ENCODE results near the gene CDIPT. TPM values are rescaled to one million over a fixed set of nuclear protein-coding genes. Genes with fewer than 3 reads are reported as not detected.

The CDIPT gene
- total RNA-seq, 1 experiment from 2014 or later: 58.3 TPM

GRCh38 chr16:29905668-29906067 lies 42.6 kb upstream of the CDIPT start:
- Histone ChIP-seq H3K9me3 (ENCODE audit: control insufficient read depth in 1 of 2, insufficient read depth in 1 of 2, low read depth in 1 of 2, low read length in 2 of 2) (no peaks in the 10 kb centered on the region), H3K27me3 (ENCODE audit: insufficient read depth, low read length) (no peaks in the 10 kb centered on the region), H3K27ac (ENCODE audit: low read depth, low read length) (no peak overlapping the region), H3K79me2 (ENCODE audit: insufficient read depth, low read length) (no peaks in the 10 kb centered on the region), H3K9me2 (ENCODE audit: insufficient read depth) (no peaks in the 10 kb centered on the region), H2AFZ (ENCODE audit: low read depth, low read length, poor library complexity, severe bottlenecking) (no peak overlapping the region), H3K4me3 (replicated peaks in 1 of 2; ENCODE audit: low read depth in 1 of 2, low read length in 2 of 2) (no peak overlapping the region), H4K20me1 (ENCODE audit: insufficient read depth) (no peaks in the 10 kb centered on the region), H3K9ac (ENCODE audit: low read length) (no peak overlapping the region), H3K36me3 (ENCODE audit: control insufficient read depth in 1 of 2, insufficient read depth in 2 of 2, low read length in 2 of 2) (no peaks in the 10 kb centered on the region), H3K4me1 (ENCODE audit: control insufficient read depth in 1 of 2, insufficient read depth in 2 of 2, low read length in 2 of 2) (peaks cover 0 to 10% of the 10 kb centered on the region in 2 experiments; a peak in 2 of 4 replicates), H3K4me2 (ENCODE audit: low read length) (no peak overlapping the region)
- no peak for ATAC-seq
- CTCF ChIA-PET: no interaction called here
- intact Hi-C loops (cut with micrococcal nuclease): no loop called here
- RAD21 ChIA-PET (ENCODE audit: low non-redundant PET in 1 of 2, low total read pairs in 2 of 2, uncharacterized antibody in 2 of 2, unreplicated experiment in 2 of 2): no interaction called here
- BruUV-seq (replicated peaks): no TSS peak
- DNase-seq (ENCODE audit: low read depth, low spot score): no peak
- POLR2A ChIA-PET: interaction anchor here (0.7 kb wide), 1 partner anchor 89 kb away, joined by 3 read pairs; no protein-coding TSS in a partner anchor
- TF ChIP-seq, protein P1, sequence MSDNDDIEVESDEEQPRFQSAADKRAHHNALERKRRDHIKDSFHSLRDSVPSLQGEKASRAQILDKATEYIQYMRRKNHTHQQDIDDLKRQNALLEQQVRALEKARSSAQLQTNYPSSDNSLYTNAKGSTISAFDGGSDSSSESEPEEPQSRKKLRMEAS (IDR thresholded peaks at IDR 0.05): no peak
- TF ChIP-seq JUND (IDR thresholded peaks at IDR 0.05) (no peak), SIN3A (IDR thresholded peaks at IDR 0.05; ENCODE audit: low read depth) (no peak), EGR1 (IDR thresholded peaks at IDR 0.05; ENCODE audit: low read depth) (no peak), FOSL1 (IDR thresholded peaks at IDR 0.05; ENCODE audit: low read depth) (no peak), ZFX (IDR thresholded peaks at IDR 0.05) (no peak), CBX3 (IDR thresholded peaks at IDR 0.05; ENCODE audit: low read depth) (no peak), EZH2phosphoT487 (IDR thresholded peaks at IDR 0.05; ENCODE audit: borderline replicate concordance) (no peak), CTCF (IDR thresholded peaks at IDR 0.05 in 2 of 3, conservative IDR thresholded peaks at IDR 0.05 in 1 of 3; ENCODE audit: borderline replicate concordance in 1 of 3, insufficient read depth in 1 of 3, low read depth in 2 of 3, low read length in 2 of 3) (no peak), POLR2A (IDR thresholded peaks at IDR 0.05; ENCODE audit: borderline replicate concordance, extremely low read depth, insufficient read depth, insufficient read length) (no peak), CEBPB (IDR thresholded peaks at IDR 0.05; ENCODE audit: low read depth) (no peak), SRF (IDR thresholded peaks at IDR 0.05; ENCODE audit: low read depth) (no peak), YY1 (IDR thresholded peaks at IDR 0.05; ENCODE audit: extremely low read depth, insufficient replicate concordance, low read depth, low read length) (no peak)
- TF ChIP-seq, protein P2, sequence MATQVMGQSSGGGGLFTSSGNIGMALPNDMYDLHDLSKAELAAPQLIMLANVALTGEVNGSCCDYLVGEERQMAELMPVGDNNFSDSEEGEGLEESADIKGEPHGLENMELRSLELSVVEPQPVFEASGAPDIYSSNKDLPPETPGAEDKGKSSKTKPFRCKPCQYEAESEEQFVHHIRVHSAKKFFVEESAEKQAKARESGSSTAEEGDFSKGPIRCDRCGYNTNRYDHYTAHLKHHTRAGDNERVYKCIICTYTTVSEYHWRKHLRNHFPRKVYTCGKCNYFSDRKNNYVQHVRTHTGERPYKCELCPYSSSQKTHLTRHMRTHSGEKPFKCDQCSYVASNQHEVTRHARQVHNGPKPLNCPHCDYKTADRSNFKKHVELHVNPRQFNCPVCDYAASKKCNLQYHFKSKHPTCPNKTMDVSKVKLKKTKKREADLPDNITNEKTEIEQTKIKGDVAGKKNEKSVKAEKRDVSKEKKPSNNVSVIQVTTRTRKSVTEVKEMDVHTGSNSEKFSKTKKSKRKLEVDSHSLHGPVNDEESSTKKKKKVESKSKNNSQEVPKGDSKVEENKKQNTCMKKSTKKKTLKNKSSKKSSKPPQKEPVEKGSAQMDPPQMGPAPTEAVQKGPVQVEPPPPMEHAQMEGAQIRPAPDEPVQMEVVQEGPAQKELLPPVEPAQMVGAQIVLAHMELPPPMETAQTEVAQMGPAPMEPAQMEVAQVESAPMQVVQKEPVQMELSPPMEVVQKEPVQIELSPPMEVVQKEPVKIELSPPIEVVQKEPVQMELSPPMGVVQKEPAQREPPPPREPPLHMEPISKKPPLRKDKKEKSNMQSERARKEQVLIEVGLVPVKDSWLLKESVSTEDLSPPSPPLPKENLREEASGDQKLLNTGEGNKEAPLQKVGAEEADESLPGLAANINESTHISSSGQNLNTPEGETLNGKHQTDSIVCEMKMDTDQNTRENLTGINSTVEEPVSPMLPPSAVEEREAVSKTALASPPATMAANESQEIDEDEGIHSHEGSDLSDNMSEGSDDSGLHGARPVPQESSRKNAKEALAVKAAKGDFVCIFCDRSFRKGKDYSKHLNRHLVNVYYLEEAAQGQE (IDR thresholded peaks at IDR 0.05; ENCODE audit: low read depth): no peak
- TF ChIP-seq, protein P3, sequence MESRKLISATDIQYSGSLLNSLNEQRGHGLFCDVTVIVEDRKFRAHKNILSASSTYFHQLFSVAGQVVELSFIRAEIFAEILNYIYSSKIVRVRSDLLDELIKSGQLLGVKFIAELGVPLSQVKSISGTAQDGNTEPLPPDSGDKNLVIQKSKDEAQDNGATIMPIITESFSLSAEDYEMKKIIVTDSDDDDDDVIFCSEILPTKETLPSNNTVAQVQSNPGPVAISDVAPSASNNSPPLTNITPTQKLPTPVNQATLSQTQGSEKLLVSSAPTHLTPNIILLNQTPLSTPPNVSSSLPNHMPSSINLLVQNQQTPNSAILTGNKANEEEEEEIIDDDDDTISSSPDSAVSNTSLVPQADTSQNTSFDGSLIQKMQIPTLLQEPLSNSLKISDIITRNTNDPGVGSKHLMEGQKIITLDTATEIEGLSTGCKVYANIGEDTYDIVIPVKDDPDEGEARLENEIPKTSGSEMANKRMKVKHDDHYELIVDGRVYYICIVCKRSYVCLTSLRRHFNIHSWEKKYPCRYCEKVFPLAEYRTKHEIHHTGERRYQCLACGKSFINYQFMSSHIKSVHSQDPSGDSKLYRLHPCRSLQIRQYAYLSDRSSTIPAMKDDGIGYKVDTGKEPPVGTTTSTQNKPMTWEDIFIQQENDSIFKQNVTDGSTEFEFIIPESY (IDR thresholded peaks at IDR 0.05; ENCODE audit: extremely low read depth, insufficient replicate concordance, low read length): no peak
- TF ChIP-seq, protein P4, sequence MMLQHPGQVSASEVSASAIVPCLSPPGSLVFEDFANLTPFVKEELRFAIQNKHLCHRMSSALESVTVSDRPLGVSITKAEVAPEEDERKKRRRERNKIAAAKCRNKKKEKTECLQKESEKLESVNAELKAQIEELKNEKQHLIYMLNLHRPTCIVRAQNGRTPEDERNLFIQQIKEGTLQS (IDR thresholded peaks at IDR 0.05): no peak

Data from HCT116 (cell line).